Measurements from ENCODE around the gene ARPC3. TPM values are rescaled to one million over a fixed set of nuclear protein-coding genes. Genes with fewer than 3 reads are reported as not detected.

Gene ARPC3
- 258 and 263 TPM in 2 replicates for total RNA-seq

DNA sequence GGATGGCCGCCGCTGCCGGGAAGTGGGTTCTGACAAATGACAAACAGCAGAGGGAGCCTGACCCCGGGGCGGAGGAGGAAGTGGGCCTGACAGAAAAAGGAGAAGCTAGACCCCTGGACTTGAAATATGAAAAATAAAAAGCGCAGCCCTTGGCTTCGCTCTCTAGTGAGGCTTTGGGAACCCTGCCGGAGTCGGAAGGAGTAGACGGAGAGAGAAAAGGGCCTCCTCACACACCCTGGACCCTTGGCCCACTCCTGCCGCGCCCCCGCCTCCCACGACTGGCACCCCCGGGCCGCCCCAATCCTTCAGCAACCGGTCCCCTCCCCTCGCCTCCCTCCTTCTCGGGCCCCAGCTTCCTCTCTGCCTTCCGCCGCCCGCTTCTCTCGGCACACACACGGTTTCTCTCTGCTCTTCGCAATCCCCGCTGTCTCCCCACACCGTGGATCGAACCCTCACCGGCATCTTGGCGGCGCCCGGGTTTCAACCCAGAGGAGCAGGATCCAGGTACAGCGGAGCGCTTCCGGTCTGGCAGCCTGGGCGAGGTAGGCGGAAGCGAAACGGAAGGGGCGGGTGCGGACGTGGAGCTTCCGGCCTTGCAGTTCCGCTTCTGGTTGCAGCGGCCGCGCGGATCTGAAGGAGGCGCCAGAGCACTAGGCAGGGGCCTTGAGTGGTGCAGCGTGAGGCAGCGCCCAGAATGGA lies at the start of gene ARPC3:
Gene ARPC3 (minus strand): TSS at position 539 of the 699 bp plus-strand sequence. CDS start 77 bp downstream, at position 462.
- Histone ChIP-seq H3K4me2 (ENCODE audit: insufficient read depth, low read length) (peak within 1 kb of the TSS; percentile 91), H3K4me3 (ENCODE audit: insufficient read depth, low read length) (peak within 1 kb of the TSS; percentile 100), H2AFZ (ENCODE audit: low read length) (peak within 1 kb of the TSS; percentile 94), H4K20me1 (ENCODE audit: insufficient read depth, low read length) (peaks cover 13% of the 10 kb centered on the region), H3K4me1 (ENCODE audit: insufficient read depth, low read length) (peaks cover 9% of the 10 kb centered on the region), H3K9me3 (ENCODE audit: low read depth, low read length) (no peaks in the 10 kb centered on the region), H3K36me3 (ENCODE audit: insufficient read depth, low read length) (peaks cover 36% of the 10 kb centered on the region), H3K79me2 (ENCODE audit: insufficient read depth, low read length) (peaks cover 51% of the 10 kb centered on the region), H3K27me3 (ENCODE audit: insufficient read depth, low read length) (no peaks in the 10 kb centered on the region), H3K27ac (ENCODE audit: low read depth, low read length) (peak within 1 kb of the TSS; percentile 92)
- TF ChIP-seq, protein P1, sequence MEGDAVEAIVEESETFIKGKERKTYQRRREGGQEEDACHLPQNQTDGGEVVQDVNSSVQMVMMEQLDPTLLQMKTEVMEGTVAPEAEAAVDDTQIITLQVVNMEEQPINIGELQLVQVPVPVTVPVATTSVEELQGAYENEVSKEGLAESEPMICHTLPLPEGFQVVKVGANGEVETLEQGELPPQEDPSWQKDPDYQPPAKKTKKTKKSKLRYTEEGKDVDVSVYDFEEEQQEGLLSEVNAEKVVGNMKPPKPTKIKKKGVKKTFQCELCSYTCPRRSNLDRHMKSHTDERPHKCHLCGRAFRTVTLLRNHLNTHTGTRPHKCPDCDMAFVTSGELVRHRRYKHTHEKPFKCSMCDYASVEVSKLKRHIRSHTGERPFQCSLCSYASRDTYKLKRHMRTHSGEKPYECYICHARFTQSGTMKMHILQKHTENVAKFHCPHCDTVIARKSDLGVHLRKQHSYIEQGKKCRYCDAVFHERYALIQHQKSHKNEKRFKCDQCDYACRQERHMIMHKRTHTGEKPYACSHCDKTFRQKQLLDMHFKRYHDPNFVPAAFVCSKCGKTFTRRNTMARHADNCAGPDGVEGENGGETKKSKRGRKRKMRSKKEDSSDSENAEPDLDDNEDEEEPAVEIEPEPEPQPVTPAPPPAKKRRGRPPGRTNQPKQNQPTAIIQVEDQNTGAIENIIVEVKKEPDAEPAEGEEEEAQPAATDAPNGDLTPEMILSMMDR (IDR thresholded peaks at IDR 0.05; ENCODE audit: extremely low read depth, low read depth, low read length), result peak; percentile 83
- DNase-seq (ENCODE audit: insufficient read length, low spot score, missing footprints), result peak; percentile 93

DNA sequence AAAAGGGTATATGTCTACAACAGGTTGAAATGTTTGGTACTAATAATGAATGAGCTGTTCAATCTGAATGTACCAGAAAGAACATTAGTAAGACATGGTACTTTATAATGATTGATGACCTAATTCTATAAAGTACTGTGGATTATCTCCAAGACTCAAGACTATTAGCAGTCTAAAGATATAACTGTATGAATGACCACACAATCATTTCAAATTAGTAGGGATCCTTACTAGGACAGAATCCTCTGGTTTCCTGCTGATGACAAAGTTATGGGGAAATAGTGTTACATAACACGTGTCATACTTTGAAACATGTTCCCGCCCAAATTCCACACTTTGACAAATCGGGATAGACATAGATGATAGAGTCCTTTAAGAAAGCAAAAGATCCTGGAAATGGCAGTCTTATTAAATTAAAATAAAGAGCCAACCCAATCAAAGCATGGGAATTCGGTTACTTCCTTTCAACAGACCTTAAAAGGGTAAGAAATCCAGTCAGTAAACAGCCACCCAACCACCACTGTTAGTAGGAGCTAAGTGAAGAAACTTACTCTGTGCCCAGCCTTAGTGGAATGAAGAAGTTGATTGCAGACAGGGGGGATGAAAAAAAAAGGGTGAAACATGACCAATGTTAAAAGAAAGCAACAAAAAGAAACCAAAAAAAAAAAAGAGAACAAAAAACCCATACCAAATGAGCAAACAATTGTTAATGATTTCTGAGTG lies 49.0 kb upstream of the ARPC3 start:
- Histone ChIP-seq H3K4me2 (ENCODE audit: insufficient read depth, low read length) (peak overlapping the region; percentile 38), H3K27ac (ENCODE audit: low read depth, low read length) (peak overlapping the region; percentile 27), H3K9me3 (ENCODE audit: low read depth, low read length) (no peaks in the 10 kb centered on the region), H3K36me3 (ENCODE audit: insufficient read depth, low read length) (peaks cover 35% of the 10 kb centered on the region), H3K27me3 (ENCODE audit: insufficient read depth, low read length) (no peaks in the 10 kb centered on the region), H3K4me1 (ENCODE audit: insufficient read depth, low read length) (peaks cover 30% of the 10 kb centered on the region), H2AFZ (ENCODE audit: low read length) (no peak overlapping the region), H4K20me1 (ENCODE audit: insufficient read depth, low read length) (peaks cover 2% of the 10 kb centered on the region), H3K79me2 (ENCODE audit: insufficient read depth, low read length) (peaks cover 63% of the 10 kb centered on the region), H3K4me3 (ENCODE audit: insufficient read depth, low read length) (peak overlapping the region; percentile 13)
- TF ChIP-seq, protein P1 (IDR thresholded peaks at IDR 0.05; ENCODE audit: extremely low read depth, low read depth, low read length), result no peak
- peak; percentile 62 for DNase-seq (ENCODE audit: insufficient read length, low spot score, missing footprints)

DNA sequence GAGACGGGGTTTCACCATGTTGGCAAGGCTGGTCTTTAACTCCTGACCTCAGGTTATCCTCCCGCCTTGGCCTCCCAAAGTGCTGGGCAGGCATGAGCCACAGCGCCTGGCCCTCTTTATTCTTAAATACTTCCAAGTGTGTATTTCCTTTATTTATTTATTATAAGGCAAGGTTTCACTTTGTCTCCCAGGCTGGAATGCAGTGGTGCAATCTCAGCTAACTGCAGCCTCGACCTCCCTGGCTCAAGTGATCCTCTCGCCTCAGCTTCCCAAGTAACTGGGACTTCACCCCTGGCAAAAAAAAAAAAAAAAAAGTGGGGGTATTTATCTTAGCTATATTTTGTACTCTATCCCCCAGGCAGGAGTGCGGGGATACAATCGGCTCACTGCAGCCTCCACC lies 25.3 kb upstream of the ARPC3 start:
- H3K36me3 ChIP-seq (ENCODE audit: insufficient read depth, low read length), result peaks cover 8% of the 10 kb centered on the region
- H3K9me3 ChIP-seq (ENCODE audit: low read depth, low read length), result no peaks in the 10 kb centered on the region
- TF ChIP-seq, protein P1 (IDR thresholded peaks at IDR 0.05; ENCODE audit: extremely low read depth, low read depth, low read length), result no peak
- H3K27ac ChIP-seq (ENCODE audit: low read depth, low read length), result no peak overlapping the region
- no peak for DNase-seq (ENCODE audit: insufficient read length, low spot score, missing footprints)
- no peaks in the 10 kb centered on the region for H4K20me1 ChIP-seq (ENCODE audit: insufficient read depth, low read length)
- no peak overlapping the region for H2AFZ ChIP-seq (ENCODE audit: low read length)
- no peak overlapping the region for H3K4me2 ChIP-seq (ENCODE audit: insufficient read depth, low read length)
- H3K79me2 ChIP-seq (ENCODE audit: insufficient read depth, low read length), result no peaks in the 10 kb centered on the region
- no peak overlapping the region for H3K4me3 ChIP-seq (ENCODE audit: insufficient read depth, low read length)
- H3K27me3 ChIP-seq (ENCODE audit: insufficient read depth, low read length), result no peaks in the 10 kb centered on the region
- H3K4me1 ChIP-seq (ENCODE audit: insufficient read depth, low read length), result no peaks in the 10 kb centered on the region
